ENCODE results near the gene HAO2.

DNA sequence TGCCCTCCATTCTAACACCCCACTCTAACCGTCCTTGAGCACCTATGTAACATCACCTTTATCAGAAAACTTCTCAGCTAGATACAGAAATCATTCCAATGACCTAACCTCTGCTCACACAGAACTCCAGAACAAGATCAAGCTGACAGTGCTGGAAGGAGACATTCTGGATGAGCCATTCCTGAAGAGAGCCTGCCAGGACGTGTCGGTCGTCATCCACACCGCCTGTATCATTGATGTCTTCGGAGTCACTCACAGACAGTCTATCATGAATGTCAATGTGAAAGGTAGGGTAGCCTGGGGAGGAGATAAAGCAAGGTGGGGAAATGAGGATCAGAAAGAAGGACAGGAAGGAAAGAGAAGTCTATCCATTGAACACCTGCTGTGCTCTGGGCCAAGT, 74.2 kb downstream of the HAO2 start:
- no peak for TF ChIP-seq POLR2A (IDR thresholded peaks at IDR 0.05; ENCODE audit: low read length)
- TF ChIP-seq GATA1 (IDR thresholded peaks at IDR 0.05; ENCODE audit: low read depth, low read length), result no peak

All from erythroblast (primary cell).